UCSD-AML1 (cell line): ENCODE results near the gene CD247.
A peak's percentile ranks its signal among the peaks of the same experiment; 100 is the strongest.
"Not testable (repeated sequence)": the region's sequence is repeated elsewhere in the genome, so short reads cannot be mapped to it uniquely, and the experiment has no call there.

Experiments
- DNase-seq: peaks from one replicate; lab custom pipeline; 2025; ENCODE audit not compliant: unreplicated experiment; lab: John Stamatoyannopoulos, UW

The CD247 gene

DNA sequence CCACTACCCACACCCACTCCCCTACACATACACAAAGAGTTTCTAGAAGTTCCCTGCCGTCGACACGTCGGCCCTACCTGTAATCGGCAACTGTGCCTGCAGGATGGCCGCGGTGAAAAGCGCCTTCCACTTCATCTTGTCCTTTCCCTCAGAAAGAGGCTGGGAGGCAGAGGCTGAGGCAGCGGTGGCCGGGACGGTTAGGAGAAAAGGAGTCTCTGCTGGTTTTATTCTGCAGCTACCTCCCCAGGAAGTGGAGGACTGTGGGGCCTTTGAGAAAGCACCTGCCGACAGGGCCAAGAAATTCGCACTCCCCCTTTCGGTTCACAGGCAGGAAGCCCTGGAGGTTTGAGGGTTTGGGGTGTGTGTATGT, at the start of gene CD247:
TSS of gene CD247 (minus strand) at position 199 of the 370 bp plus-strand sequence. CDS start at position 135, 64 bp downstream.
- no peak for DNase-seq

DNA sequence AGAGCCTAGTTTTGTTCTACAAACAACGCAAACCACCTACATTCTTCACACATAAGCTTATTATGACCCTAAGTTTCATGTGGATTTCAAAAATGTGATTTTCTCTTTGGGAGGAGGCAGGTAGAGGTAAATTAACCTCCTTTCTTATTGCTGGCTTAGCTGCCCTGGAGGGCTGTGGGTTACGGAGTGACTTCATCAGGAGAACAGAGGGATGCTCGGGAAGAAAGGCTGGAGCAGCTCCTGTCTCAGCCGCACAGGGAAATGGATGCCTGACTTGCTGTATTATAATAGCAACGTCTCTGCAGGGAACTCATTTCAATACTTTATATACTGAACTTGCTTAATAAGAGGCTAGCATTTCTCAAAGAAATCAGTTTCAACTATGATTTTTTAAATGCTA, 49.3 kb upstream of the CD247 start:
- no peak for DNase-seq

DNA sequence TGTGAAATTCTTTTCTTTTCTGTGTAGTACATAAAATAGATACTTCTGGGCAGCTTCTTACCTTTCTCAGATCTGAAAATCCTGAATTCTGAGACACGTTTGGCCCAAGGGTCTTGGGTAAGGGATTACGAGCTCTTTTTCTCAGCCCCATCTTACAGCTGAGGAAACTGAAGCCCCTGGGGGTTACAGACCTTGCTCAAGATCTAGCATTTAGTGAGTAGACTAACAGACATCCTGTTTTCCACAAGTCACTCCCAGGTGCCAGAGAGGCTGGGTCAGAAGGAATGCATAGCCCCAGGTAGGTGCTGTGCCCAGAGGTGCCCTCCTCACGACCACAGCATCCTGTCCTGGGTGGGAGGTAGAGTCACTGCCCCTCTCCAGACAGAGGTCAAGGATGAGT, 48.4 kb upstream of the CD247 start:
- DNase-seq, result peak; percentile 17

DNA sequence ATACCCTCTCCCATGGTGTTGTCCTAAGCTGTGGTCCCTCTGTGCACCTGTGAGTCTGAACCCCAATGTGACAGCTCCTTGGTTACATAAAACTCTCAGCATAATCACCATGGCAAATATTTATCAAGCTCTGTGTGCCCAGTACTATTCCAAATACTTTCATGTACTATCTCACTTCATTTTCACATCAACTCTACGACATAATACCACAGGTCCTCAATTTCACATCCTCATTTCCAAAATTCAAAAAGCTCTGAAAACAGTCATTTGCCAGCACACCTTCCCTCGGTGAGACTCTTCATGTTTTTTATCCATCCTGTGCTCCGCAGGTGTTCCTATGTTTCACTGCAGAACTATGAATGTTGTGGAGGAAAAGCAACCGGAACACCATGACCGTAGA, 47.6 kb upstream of the CD247 start:
- DNase-seq, result no peak

DNA sequence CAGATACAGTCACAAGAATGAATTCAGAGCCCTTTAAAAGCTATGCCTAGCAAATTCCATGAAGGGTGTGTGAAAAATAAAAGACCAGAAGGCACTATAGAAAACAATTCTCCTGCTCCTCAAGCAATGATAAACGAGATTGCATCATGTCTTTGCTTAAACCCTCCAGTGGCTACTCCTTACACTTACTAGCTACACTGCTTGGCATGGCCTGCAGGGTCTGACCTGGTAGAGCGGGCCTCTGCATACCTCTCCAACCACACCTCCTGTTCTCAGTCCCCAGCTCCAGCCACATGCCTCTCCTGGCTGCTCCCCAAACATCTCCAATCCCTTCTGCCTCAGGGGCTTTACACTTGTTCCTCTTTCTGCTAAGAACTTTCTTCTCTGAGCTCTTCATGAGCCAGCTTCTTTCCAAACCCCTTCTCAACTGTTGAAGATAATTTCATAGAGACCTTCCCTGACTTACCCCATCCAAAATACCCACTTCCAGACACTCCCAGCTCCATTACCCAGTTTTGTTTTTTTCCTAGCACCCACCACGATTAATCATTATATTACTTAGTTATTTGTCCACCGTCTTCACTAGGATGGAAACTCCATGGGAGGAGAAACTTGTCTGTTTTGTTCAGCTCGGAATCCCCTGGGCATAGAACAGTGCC, 46.4 kb upstream of the CD247 start:
- DNase-seq, result peak; percentile 33

DNA sequence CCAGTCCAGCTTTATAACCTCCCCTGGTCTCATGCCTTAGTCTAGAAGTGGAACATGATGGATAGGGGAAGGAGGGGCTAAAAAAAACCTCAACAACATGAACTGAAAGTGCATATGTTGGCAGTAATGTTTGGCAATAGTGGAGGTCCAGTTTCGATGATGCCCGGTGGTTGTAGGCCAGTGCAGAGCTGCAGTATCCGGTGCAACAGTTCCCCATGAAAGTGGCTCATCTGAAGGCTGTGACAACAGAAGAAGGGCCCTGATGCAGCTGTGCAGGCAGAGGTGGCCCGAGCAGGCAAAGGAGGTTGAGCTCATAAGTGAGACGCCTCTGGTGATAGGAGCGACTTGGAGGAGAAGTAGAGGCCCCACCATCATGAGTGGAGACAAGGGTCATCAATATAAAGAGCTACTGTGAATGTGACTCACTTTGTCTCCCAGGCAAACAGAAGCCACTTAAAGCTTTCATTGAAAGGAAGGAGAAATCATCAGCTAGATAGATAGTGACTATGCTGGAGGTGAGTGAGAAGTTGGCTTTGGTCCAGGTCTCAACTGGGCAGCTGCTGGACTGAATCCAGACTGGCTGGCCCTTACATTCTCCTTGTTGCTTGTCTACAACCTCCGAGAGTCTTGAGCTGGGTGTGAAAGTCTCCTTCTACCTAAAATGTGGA, 45.4 kb upstream of the CD247 start:
- DNase-seq, result no peak

DNA sequence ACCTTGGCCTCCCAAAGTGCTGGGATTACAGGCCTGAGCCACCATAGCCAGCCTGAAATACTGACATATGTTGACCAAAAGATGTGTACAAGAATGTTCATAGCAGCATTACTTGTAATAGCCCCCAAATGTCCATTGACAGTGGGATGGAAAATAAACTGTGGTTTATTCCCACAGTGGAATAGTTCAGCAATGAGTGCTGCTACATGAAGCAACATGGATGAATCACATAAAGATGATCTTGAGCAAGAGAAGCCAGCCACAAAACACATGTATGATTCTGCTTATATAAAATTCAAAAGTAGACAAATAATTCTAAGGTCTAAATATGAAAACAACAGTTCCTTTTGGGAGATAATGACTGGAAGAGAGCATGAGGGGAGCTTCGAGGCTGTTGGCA, 44.4 kb upstream of the CD247 start:
- no peak for DNase-seq

DNA sequence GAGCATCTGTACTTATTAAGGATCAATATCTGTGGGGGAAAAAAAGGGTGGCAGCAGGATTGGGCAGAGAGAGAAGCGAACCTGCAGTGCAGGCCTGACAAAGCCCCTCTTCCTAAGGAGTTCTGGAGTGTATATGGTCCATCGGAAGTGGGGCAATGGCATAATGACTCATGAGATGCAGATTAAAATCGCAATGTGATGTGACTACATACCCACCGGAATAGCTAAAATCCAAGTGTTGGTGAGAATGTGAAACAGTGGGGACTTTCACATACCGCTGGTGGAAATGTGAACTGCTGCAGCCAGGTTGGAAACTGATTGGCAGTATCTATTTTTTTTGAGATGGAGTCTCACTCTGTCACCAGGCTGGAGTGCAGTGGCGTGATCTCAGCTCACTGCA, 43.4 kb upstream of the CD247 start:
- DNase-seq, result no peak

DNA sequence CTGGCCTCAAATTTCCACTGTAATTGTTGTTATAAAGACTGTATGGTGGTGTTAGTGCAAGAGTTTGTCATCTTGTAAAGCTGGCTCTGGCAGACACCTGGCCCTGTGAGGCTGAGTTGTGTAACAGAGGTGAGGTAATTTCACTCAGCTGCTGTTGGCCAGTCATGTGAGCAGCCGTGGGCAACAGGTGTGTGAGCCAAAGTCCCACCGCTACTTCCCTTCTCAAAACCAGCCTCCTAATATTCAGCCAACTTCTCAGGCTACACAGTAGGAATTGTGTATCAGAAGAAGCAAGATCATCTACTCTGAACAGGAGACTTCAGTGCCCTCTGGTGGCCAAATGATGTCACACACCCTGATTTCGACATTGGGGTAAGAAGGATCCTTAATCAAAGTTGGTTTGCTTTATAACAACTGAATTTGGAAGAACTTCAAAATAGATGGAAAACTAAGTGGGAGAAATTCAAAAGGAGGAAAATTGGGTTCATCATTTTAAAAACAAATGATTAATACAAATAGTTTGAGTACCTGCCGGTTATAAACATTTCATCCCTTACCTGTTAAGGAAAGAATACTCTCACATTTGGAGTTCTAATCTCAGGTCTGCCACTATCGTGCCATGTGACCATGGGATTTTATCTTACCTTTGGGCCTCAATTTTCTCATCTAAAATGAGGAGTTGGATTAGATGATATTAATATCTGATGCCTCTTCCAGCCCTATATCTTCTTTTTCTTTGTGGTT, 37.8 kb upstream of the CD247 start:
- DNase-seq, result peak; percentile 69

DNA sequence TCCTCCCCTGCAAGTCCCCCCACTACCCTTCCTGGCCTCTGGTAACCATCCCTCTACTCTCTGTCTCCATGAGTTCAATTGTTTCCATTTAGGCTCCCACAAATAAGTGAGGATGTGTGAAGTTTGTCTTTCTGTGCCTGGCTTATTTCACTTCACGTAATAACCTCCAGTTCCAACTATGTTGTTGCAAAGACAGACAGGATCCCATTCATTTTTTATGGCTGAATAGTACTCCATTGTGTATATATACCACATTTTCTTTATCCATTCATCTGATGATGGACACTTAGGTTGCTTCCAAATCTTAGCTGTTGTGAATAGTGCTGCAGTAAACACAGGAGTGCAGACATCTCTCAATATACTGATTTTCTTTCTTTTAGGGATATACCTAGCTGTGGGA, 36.7 kb upstream of the CD247 start:
- DNase-seq, result not testable (repeated sequence)

DNA sequence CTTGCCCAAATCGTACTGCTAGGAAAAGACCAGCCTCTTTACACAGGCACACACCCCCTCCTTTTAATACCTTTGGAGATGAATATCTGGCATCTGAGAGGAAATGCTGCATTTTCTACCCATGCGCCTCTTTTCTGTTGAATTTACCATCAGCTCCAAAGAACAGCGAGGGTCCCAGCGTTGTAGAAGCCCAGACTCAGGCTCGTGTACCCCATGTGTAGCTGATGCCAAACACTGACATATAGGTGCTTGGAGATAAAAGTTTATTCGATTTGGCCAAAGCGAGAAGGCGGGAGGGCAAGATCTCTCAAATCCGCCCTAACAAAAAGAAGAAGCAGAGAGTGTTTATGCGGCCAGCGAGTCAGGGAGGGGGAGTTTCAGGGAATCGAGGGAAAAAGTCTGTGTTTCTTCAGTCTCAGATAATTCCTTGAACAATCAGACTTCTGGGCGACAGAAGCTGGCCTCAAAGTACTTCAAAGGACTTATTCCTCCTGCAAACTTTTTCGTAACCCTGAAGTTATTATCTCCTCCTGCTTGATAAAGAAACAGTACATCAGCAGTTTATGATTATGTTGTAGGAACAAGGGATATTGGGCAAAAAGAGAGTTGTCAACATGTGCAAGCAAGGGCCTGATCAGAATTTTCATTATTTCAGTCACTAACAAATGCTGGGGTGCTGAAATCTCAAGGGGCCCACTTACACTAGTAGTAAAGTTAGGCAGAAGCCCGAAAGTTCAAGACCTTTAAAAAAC, 35.9 kb upstream of the CD247 start:
- DNase-seq, result peak; percentile 40

DNA sequence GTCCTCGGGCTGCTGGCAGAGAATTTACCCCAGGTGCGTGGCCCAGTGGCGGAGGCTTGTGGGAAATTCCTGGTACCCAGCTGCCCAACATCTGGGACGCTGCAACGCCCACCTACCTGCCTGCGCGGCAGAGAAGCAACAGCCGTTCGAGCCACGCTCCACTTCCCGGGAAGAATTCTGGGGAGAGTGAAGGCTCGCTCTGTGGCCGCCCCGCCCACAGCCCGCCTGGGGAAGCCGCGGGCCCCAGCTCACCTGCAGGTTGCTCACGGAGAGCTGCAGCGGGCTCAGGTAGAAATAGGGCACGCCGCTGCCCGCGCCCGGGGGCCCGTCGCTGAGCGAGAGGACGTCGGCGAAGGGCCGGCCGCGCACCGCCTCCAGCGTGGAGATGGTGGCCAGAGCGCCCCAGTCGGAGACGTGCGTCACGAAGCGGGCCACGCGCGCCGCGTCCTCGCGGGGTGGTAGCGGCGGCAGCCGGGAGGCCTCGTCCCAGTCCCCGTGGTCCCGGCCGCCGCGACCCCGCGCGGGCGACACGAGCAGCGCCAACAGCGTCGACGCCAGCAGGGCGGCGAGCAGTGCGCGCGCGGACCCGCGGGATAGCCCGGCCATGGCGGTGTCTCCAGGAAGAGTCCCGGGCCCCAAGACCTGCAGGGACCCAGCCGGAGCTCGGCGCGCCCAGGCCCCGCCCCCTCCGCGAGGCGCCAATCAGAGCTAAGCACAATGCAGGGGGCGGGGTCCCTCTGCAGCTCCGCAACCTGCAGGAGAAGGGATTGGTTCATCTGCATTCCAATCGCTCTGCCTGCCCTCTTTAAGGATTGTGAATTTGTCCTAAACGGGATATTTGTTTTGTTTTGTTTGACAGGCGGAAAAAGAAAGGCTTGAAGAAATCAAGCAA, 35.1 kb upstream of the CD247 start, which contains the start of gene CREG1:
TSS of gene CREG1 (minus strand) at position 627 of the 892 bp plus-strand sequence.
- DNase-seq, result peak; percentile 94

DNA sequence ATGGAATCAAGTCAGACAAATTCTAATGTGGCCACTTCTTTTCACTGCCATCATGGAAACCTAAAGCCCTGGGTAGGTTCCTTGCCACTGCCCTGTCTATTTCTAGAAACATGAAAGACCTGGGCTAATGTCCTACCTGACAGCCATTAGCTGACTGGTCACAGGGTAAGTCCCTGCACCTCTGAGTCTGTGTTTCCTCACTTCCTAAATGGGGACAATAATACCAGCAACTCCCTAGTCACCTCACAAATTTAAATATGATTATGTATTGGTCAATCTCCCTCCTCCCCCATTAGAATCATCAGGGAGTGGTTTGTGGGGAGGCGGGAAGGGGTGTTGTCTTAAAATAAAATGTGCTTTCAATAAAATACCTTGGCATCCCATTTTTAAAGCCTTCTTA, 33.0 kb upstream of the CD247 start:
- DNase-seq, result no peak

DNA sequence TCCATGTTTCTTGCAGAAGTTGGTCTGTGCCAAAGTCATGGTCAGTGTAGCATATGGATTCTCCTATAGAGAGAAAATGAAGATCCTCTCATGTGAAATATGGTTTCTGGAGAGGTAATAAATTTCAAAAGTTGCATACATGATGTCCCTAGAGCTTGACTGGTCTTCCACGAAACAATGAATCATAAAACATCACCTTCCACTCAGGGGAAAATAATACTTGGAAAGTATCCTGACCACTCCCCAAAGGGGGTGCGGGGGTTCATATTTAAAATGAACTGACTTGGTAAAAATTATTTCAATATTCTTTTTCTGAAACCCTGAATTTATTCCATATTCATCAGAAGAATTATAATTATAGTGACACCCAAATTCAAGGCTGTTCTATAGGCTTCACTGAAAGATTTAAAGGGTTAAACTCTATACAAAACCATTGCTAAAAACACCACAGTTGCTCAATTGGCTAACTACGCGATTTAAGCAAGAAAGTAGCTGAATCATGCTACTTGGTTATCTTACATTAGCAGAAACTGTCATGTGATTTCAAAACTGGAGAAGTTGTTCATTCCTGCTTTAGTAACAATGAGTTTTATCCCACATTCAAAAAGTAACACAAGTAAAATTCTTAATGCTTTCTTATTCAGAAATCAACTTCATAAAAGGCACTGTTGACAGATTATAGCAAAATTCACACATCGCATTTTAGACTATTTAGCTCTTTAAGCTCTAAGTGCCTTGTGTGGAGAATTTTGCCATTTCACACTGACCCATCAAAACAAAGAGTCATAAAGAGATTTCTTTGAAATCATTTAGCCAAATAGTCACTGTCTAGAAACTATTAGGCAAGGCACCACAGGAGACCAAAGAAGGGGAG, 30.0 kb upstream of the CD247 start:
- DNase-seq, result no peak

DNA sequence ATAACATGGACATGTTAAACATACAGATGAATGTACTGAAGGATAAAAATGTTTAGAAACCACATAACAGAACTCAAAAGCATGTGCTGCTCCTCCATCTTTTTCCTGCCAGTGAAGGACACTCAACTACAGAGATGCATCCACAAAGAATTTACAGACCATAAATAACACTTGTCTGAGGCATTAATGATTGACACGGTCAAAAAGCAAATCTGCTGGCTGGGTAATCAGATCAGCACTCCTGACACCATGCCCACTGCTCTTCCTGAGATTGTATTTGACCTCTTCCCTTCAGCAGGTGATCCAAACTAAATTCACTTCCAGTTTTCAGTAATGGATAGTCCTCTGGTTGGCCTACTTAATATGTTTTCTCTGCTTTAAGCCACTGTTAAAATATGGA, 28.6 kb upstream of the CD247 start:
- no peak for DNase-seq

DNA sequence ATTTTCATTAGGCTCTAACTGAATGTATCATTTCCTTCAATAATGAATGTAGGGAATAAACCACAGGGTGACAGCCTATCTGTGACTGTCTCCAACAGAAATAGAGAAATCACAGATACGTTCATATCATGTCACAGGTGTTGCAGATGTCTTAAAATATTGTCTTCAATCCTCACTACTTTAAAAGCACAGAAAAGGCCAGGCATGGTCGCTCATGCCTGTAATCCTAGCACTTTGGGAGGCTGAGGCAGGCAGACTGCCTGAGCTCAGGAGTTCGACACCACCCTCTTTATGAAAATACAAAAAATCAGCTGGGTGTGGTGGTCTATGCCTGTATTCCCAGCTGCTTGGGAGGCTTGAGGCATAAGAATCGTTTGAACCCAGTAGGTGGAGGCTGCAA, 27.0 kb upstream of the CD247 start:
- DNase-seq, result no peak

DNA sequence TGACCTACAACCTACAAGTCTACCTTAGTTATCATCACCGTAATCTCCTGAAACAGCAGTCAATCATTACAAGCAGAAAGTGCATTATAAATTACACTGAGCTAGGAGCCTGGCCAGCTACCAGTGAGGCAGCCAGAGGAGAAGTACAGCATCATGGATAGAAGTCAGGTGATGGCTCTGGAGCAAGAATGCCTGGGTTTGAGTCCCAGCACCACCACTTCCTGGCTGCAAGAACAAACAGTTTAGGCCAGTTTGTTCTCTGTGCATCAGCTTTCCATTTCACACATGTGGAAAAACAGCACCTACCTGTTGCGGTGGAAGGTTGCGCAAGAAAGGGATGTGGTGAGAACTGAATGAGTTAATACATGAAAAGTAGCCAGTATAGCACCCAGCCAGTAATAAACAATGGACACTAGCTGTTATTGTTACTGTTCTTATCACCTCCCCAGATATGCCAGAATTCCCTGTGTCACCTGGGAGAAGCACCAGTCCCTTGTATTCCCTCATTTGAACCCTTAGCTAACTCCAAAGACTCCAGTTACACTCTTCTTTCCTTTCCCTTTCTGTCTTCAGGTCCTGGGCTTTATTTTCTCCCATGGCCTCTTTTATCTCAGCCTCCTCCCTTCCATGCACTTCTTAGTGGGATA, 26.2 kb upstream of the CD247 start:
- DNase-seq, result no peak

DNA sequence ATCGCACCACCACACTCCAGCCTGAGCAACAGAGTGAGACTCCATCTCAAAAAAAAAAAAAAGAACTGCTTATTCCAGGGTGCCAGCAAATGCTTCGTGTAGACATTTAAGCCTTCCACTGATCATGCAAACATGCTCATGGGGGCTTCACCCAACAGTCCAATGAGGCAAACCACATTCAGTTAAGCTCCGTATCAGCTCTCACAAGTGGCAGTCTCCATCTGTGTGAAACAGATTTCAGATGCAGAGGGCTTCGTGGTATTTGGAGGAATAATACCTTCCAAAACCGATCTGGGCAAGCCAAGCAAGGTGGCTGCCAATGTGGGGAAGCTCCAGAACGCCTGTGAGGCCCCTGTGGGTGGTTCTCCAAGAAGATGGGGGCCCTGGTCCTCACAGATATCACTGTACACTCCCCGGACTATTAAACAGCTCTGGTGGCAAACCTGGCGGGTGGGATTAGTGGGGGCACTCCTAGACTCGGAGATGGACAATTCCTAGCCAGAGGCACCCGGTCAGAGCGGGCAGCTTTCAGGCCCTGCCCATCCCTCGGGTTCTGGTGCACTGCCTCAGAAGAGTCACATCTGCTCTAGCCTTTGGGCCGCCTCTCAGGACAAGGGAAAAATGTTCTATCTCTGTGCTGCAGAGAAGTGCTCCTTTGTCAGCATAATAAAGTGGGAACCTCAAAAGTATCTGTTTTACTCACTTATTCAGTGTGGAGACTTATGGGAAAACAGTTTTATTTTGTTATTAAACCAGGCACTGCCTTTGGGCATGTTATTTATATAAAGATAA, 25.1 kb upstream of the CD247 start:
- no peak for DNase-seq
